Stimulated activated CD8-positive, alpha-beta memory T cell treated with anti-CD3 and anti-CD28 coated beads, Interleukin-15, amount 100 ng/mL, for 4 hours (primary cell): Measurements from ENCODE around the gene FAM20B.

Source experiments
- DNase-seq, 2 donors: peaks; one replicate each; pipeline ENCODE4 v3.0.0-alpha.2; 2020; ENCODE audit warnings: low read depth in 2 of 2

The FAM20B gene

GRCh38 chr1:179048339-179049124 is 22.8 kb downstream of the FAM20B start:
- DNase-seq, result no peak

DNA sequence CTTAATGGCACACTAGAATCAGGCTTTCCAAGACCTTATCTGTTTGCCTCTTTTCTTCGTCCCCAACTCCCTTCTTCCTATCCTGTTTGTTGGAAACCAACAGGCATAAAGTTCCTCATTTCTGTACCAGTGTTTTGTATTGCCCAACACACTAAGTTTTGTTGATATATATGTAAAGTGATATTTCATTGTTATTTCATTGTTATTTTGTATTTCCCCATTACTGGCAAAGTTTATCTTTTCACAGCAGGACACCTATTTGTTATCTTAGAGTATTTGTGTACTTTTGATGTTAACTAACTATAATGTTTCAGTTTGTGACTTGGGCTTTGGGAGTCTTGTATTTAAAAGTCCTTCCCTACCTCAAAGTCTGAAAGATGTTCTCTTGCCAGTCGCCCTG is 27.1 kb downstream of the FAM20B start:
- no peak for DNase-seq

DNA sequence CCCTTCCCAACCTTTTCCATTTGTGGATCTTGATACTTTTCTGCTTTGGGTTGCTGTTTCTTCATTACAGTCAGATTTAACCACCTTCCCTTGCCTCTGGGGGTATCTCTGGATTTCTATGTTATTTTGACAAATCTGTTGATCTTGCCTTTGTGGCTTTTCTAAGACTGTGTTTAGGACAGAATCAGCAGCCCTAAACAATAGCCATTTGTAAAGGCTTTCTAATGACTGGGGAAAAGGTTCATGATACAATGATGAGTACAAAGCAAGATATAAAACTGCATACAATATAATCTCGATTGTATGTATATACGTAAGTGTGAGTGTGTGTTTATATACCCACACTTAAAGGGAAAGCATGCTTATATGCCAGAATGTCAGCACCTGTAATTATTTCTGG is 27.8 kb downstream of the FAM20B start:
- no peak for DNase-seq

GRCh38 chr1:179055937-179056336 is 30.2 kb downstream of the FAM20B start:
- DNase-seq, result no peak

DNA sequence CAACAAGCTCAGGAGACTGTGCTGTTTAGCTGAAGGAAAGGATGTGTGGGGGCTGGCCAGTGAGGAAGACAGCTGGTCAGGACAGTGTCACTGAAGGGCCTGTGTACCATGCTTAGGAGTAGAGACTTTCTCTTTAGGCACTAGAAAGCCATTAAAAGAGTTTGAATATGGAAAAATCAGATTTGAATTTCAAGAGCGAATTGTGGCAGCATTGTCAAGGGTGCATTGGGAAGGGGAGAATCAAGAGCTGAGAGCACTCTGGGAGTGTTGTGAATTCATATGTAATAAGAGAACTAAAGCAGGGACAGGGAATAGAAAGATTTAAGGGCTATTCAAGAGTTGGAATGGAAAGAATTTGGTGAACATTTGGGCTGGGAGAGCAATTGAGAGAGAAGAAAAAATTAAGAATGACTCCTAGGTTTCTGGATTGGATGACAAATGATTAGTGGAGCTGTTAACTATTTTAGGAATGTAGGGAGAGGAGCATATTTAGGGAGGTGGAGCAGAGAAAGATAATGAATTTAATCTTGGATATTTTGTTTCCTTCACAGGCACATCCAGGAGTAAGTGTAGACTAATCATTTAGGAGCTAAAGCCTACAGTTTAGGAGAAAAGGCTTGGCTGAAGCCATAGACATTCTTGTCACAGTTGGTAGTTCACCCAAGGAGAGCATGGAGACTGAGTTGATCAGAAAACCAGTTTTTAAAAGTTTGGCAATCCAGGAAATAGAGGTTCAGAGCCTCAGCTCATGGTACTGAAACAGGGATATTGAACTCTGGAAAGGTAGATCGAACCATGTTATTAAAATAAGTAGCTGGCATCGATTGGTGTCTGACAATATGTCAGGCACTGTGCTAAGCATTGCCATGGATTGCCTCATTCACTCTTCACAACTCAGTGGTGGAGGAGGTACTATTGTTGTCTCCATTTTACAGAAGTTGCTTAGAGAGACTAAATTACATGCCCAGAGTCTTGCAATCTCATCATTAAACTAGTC is 33.1 kb downstream of the FAM20B start:
- no peak for DNase-seq

DNA sequence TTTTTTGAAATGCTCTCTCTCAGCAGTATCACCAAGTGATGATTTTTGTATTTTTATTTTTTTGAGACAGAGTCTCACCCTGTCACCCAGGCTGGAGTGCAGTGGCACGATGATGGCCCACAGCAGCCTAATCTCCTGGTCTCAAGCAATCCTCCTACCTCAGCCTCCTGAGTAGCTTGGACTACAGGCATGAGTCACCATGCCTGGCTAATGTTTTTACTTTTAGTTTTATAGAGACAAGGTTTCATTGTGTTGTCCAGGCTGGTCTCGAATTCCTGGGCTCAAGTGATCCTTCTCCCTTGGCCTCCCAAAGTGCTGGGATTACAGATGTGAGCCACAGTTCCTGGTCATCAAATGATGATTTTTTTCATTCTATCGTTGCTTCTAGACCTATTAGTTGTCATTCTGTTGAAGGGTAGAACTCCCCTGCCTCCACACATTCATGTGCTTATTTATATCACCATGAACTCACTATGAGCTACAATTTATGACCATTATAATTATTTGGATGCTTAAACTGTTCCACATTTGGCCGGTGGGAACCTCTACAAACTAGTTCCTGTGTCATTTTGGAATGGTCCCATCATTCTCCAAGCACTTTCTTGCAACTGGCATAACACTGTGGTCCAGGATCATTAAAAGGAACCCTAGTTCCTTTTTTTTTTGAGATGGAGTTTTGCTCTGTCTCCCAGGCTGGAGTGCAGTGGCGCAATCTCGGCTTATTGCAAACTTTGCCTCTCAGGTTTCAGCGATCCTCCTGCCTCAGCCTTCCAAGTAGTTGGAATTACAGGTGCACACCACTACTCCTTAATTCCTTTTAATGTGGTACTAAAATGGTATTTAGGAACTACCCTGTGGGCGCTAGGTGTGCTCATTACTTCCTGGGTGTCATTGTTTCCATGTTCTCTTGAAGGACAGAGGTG is 35.9 kb downstream of the FAM20B start:
- no peak for DNase-seq

- no peak for DNase-seq
Measured at GRCh38 chr1:179066471-179066870, 40.8 kb downstream of the FAM20B start.

DNA sequence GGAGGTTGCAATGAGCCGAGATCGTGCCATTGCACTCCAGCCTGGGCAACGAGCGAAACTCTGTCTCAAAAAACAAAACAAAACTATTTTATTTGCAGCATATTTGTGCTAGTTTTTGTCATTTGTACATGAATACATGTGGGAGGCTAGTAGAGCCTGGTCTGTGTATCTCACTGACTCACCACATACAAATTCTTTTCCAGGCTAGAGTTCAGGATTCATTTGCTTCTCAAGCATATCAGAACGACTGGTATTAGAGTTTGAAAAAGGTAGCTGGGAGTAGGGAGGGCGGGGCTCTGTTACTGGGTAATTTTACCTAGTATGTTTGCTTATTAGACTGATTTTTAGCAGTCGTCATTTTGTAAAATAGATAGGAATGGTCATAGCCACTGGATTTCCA is 51.7 kb downstream of the FAM20B start:
- no peak for DNase-seq

DNA sequence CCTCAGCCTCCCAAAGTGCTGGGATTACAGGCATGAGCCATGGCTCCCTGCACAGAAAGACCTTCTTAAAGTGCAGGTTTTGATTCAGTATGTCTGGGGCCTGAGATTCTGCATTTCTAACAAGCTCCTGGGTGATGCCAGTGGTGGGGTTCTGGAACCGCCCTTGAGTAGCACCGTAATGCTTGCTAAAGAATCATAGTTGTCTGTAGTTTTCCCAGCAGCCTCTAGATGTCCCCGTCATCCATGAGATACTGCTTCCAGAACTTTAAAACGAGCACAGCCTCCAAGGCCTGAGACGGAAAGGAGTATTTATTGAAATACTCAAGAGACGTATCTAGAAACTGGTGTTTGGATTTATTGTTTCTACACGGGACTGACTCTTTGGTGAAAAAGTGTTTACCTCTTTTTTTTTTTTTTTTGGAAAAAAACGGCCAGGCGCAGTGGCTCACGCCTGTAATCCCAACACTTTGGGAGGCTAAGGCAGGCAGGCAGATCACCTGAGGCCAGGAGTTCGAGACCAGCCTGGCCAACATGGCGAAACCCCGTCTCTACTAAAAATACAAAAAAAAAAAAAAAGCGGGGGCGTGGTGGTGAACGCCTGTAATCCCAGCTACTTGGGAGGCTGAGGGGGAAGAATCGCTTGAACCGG is 53.5 kb downstream of the FAM20B start:
- no peak for DNase-seq

- peak in 1 of 2 donors; percentile 10 for DNase-seq
Measured at GRCh38 chr1:179080866-179081686, 55.4 kb downstream of the FAM20B start.

- peak; percentile 47 to 56 for DNase-seq
Measured at GRCh38 chr1:179081687-179082332, 56.1 kb downstream of the FAM20B start, which contains the start of gene TOR3A. Gene TOR3A, plus strand, starts transcription at chr1:179082070. Its CDS starts 59 bp downstream, at chr1:179082129.

- DNase-seq, result peak in 1 of 2 donors; percentile 5
Measured at GRCh38 chr1:179082333-179082998, 56.8 kb downstream of the FAM20B start.

GRCh38 chr1:179082999-179083335 is 57.3 kb downstream of the FAM20B start:
- no peak for DNase-seq

GRCh38 chr1:179083533-179083932 is 57.8 kb downstream of the FAM20B start:
- DNase-seq, result no peak

DNA sequence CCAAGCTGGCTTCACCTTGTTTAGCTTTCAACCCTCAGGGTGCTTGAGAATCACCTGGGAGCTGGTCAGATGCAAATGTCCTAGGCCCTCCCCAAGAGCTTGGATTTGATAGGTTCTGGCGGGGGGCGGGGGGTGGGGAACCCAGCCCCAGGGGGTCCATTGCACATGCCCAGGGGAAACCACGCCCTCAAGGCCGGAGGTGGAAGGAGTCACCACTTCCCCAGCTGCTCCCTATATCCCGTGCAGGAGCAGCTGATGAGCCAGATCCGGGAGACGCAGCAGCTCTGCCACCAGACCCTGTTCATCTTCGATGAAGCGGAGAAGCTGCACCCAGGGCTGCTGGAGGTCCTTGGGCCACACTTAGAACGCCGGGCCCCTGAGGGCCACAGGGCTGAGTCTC is 62.0 kb downstream of the FAM20B start:
- DNase-seq, result no peak

DNA sequence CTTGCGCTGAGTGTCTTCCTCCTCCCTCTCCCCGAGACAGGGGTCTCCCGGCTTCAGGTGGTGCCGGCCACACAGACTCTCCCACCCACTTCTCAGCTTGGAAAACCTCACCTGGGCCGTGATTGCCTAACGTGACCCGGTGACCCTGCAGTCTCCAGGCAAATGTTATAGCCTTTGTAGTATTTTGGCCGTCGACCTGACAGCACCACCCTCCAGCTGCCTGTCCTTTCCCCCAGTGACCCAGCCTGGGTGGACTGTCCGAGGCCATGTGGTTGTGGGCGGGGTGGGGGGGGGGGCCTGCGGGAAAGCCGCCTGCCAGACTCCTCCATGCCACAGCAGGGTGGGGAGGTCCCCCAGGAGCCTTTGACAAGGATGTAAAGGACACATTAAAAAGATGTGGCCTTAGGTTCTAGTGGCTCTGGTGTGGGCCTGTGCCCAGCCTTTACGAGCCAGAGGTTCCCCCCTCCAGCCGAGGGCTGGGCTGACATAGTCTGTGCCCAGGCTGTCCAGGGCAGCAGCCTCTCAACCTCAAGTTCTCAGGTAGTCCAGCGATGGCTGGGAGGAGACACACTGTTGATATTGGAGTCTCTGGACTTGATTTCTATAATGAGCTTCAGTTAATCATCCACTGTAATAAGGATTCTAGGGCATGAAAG is 64.3 kb downstream of the FAM20B start:
- no peak for DNase-seq

DNA sequence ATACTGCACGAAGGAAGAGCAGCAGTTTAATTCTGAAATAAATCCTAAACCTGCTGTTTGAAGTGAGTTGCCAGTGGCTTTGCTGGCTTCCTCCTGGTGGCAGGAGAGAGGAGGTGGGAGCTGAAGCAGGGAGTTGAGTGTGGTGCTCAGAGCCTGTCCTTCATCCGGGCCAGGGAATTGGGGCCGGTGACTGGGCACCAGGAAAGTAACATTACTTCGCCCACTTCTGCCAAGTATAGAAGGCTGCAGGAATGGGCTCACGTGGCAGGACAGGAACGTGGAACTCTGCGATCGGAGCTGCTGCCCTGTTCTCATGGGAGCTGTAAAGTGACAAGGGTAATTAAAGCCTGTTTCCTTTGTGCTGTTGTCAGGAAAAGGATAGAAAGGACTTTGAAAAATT is 64.8 kb downstream of the FAM20B start:
- no peak for DNase-seq

DNA sequence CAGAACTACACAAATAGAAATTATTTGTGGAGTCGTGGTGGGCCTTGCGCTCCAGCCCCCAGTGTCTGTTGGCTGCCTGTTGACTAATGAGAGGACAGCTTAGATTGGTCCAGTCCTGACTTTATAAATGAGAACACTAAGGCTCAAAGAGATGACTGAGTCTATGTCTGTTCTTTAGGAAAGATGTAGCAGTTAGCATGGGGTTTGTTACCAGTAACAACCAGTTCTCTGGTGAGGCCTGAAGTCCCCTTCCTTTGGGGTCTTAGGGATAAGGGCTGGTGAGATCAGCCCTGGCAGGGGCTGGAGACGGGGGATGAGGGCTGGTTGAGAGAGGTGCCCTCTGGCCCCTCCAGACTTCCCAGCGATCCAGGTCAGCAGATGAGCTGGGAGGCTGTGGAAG is 65.2 kb downstream of the FAM20B start:
- DNase-seq, result no peak
